ENCODE data around the gene LPP. TPM values are rescaled to one million over a fixed set of nuclear protein-coding genes. Genes with fewer than 3 reads are reported as not detected.

The LPP gene
- total RNA-seq, 3 donors from 2014 or later (not counting 1 experiment from before 2014, with no cell fraction given): 137 to 163 (median 149) TPM

DNA sequence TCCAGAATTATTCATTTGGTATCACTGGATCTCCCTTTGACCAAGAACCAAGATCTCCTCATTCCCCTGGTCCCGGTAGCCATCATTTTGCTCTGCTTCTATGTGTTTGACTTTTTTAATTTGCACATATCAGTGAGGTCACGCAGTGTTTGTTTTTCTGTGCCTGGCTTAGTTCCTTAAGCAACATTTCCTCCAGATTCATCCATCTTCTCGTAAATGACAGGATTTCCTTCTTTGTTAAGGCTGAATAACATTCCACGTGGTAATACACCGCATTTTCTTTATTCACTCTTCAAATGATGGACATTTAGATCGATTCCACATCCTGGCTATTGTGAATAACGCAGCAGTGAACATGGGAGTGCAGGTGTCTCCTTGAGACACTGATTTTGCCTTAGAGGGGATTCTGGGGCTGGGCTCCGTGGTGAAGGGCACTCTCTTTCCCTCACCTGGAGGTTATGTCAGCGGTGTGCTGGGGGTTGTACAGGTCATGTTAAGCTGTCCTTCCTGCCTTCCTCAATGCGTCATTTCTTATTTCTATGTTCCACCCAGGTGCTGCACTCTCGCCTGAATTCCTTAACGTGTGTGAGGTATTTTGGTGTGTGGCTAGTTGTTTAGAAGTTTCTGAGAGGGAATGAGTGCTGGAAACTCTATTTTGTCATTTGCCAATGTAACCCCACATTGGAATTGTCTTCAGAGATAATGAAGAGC lies 212.2 kb downstream of the LPP start:
- TF ChIP-seq CTCF (IDR thresholded peaks at IDR 0.05): no peak
- Mint-ChIP-seq H3K27ac (no peak overlapping the region), H3K36me3 (no peaks in the 10 kb centered on the region), H3K4me3 (no peak overlapping the region), H3K4me1 (peaks cover 39 to 48% of the 10 kb centered on the region in 2 donors), H3K27me3 (ENCODE audit: low read depth in 2 of 2) (peaks cover 0 to 2% of the 10 kb centered on the region in 2 donors), H3K9me3 (no peaks in the 10 kb centered on the region)
- ATAC-seq (no peak), DNase-seq (no peak)
- H3K36me3 ChIP-seq (ENCODE audit: control insufficient read depth, insufficient read depth, low read length): peaks cover 4% of the 10 kb centered on the region
- H3K4me1 ChIP-seq (ENCODE audit: control insufficient read depth, insufficient read depth, low read length): peaks cover 12% of the 10 kb centered on the region
- H3K27me3 ChIP-seq (ENCODE audit: control insufficient read depth, insufficient read depth, low read length): no peaks in the 10 kb centered on the region
- H3K4me3 ChIP-seq (ENCODE audit: low read length): no peak overlapping the region
- 87% methylated on average over 11 of the region's 12 CpGs for WGBS (ENCODE audit: insufficient coverage)
- intact Hi-C loops (cut with micrococcal nuclease): no loop called here
- H3K27ac ChIP-seq (ENCODE audit: low read length): no peak overlapping the region
- H3K9me3 ChIP-seq (ENCODE audit: control insufficient read depth, insufficient read depth, low read length): no peaks in the 10 kb centered on the region

DNA sequence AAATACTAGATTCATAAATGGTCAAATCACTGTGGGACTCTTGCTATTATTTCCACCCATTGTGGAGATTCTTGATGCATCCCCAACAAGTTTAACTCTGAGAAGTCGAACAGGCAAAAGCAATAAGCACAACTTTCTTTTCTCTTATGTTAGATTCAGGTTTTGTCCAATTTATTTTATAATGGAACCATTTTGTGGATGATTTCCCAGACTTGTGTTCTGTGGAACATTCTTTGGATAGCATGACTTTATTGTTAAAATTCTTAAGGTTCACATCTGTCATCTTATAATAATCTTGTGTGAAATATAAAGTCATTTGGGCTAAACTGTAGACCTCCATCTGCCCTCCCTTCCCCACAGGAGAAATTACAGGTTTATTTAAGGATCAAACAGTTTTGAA lies 213.7 kb downstream of the LPP start:
- no peak overlapping the region for H3K4me3 ChIP-seq (ENCODE audit: low read length)
- no peak for DNase-seq
- 100% methylated on average over 1 of the region's 1 CpG for WGBS (ENCODE audit: insufficient coverage)
- peaks cover 4% of the 10 kb centered on the region for H3K36me3 ChIP-seq (ENCODE audit: control insufficient read depth, insufficient read depth, low read length)
- TF ChIP-seq CTCF (IDR thresholded peaks at IDR 0.05): no peak
- peaks cover 5% of the 10 kb centered on the region for H3K4me1 ChIP-seq (ENCODE audit: control insufficient read depth, insufficient read depth, low read length)
- no peak for ATAC-seq
- Mint-ChIP-seq H3K27ac (peak overlapping the region; percentile 54 to 68), H3K4me1 (peaks cover 26 to 39% of the 10 kb centered on the region in 2 donors), H3K4me3 (no peak overlapping the region), H3K27me3 (ENCODE audit: low read depth in 2 of 2) (no peaks in the 10 kb centered on the region), H3K9me3 (no peaks in the 10 kb centered on the region), H3K36me3 (no peaks in the 10 kb centered on the region)
- no peaks in the 10 kb centered on the region for H3K27me3 ChIP-seq (ENCODE audit: control insufficient read depth, insufficient read depth, low read length)
- no peaks in the 10 kb centered on the region for H3K9me3 ChIP-seq (ENCODE audit: control insufficient read depth, insufficient read depth, low read length)
- H3K27ac ChIP-seq (ENCODE audit: low read length): no peak overlapping the region
- intact Hi-C loops (cut with micrococcal nuclease): no loop called here

- H3K4me3 Mint-ChIP-seq: no peak overlapping the region
- Histone ChIP-seq H3K27me3 (ENCODE audit: control insufficient read depth, insufficient read depth, low read length) (no peaks in the 10 kb centered on the region), H3K4me3 (ENCODE audit: low read length) (no peak overlapping the region), H3K36me3 (ENCODE audit: control insufficient read depth, insufficient read depth, low read length) (no peaks in the 10 kb centered on the region), H3K27ac (ENCODE audit: low read length) (no peak overlapping the region), H3K4me1 (ENCODE audit: control insufficient read depth, insufficient read depth, low read length) (peaks cover 5% of the 10 kb centered on the region), H3K9me3 (ENCODE audit: control insufficient read depth, insufficient read depth, low read length) (no peaks in the 10 kb centered on the region)
- no peaks in the 10 kb centered on the region for H3K27me3 Mint-ChIP-seq (ENCODE audit: low read depth in 2 of 2)
- peaks cover 20 to 33% of the 10 kb centered on the region in 2 donors for H3K4me1 Mint-ChIP-seq
- H3K36me3 Mint-ChIP-seq: no peaks in the 10 kb centered on the region
- intact Hi-C loops (cut with micrococcal nuclease): no loop called here
- ATAC-seq: no peak
- TF ChIP-seq CTCF (IDR thresholded peaks at IDR 0.05): no peak
- H3K27ac Mint-ChIP-seq: peak overlapping the region; percentile 54 to 68
- 99% methylated on average over 3 of the region's 3 CpGs for WGBS (ENCODE audit: insufficient coverage)
- no peak for DNase-seq
- H3K9me3 Mint-ChIP-seq: no peaks in the 10 kb centered on the region
These were observed 215.6 kb downstream of the LPP start for GRCh38 chr3:188369526-188369925.
